ENCODE results near the gene SMURF1.
A peak's percentile ranks its signal among the peaks of the same experiment; 100 is the strongest.

Gene SMURF1

GRCh38 chr7:99001482-99002147 lies 142.3 kb downstream of the SMURF1 start:
- DNase-seq = no peak

GRCh38 chr7:99000904-99001465 lies 142.9 kb downstream of the SMURF1 start:
- DNase-seq = peak; percentile 25

- peak; percentile 35 for DNase-seq
These were observed 143.6 kb downstream of the SMURF1 start for GRCh38 chr7:99000196-99000903.

GRCh38 chr7:98998821-98999725 lies 144.8 kb downstream of the SMURF1 start:
- DNase-seq = peak; percentile 33

GRCh38 chr7:98997846-98998245 lies 146.1 kb downstream of the SMURF1 start:
- DNase-seq = no peak

GRCh38 chr7:98996150-98996552 lies 147.8 kb downstream of the SMURF1 start:
- peak; percentile 25 for DNase-seq

- peak; percentile 27 for DNase-seq
These were observed 148.3 kb downstream of the SMURF1 start for GRCh38 chr7:98995523-98996149.

GRCh38 chr7:98995111-98995510 lies 148.8 kb downstream of the SMURF1 start:
- DNase-seq = peak; percentile 53

GRCh38 chr7:98994046-98994944 lies 149.6 kb downstream of the SMURF1 start:
- DNase-seq = peak; percentile 28

GRCh38 chr7:98993024-98993897 lies 150.6 kb downstream of the SMURF1 start:
- DNase-seq = no peak

GRCh38 chr7:98992076-98992475 lies 151.8 kb downstream of the SMURF1 start:
- no peak for DNase-seq

GRCh38 chr7:98991141-98991540 lies 152.8 kb downstream of the SMURF1 start:
- DNase-seq = no peak

GRCh38 chr7:98990356-98990755 lies 153.6 kb downstream of the SMURF1 start:
- DNase-seq = no peak

- no peak for DNase-seq
These were observed 155.3 kb downstream of the SMURF1 start for GRCh38 chr7:98988641-98989040.

- DNase-seq = no peak
These were observed 158.0 kb downstream of the SMURF1 start for GRCh38 chr7:98985945-98986344.

- DNase-seq = no peak
These were observed 158.5 kb downstream of the SMURF1 start for GRCh38 chr7:98985406-98985805.

- DNase-seq = peak; percentile 13
These were observed 159.8 kb downstream of the SMURF1 start for GRCh38 chr7:98984126-98984525.

GRCh38 chr7:98982686-98983085 lies 161.2 kb downstream of the SMURF1 start:
- peak; percentile 19 for DNase-seq

GRCh38 chr7:98981701-98982100 lies 162.2 kb downstream of the SMURF1 start:
- peak; percentile 25 for DNase-seq

GRCh38 chr7:98978672-98979071 lies 165.2 kb downstream of the SMURF1 start:
- DNase-seq = peak; percentile 21

Data from islet precursor cell (in vitro differentiated cells).